Effector memory CD4-positive, alpha-beta T cell (primary cell): Measurements from ENCODE around the gene FALEC.

Experiments used
- DNase-seq, 3 donors: peaks; one replicate each; pipeline ENCODE4 v3.0.0-alpha.2; 2020
- H3K27ac ChIP-seq: 2 replicates; pipeline ENCODE4 v1.7.0; 2013; ENCODE audit warnings: mild to moderate bottlenecking, low read length, moderate library complexity; ENCODE audit not compliant: insufficient read depth, poor library complexity, severe bottlenecking
- H3K27me3 ChIP-seq: replicated peaks from 2 replicates; pipeline ENCODE4 v1.7.0; 2013; ENCODE audit warnings: mild to moderate bottlenecking, low read length; ENCODE audit not compliant: insufficient read depth, control insufficient read depth, poor library complexity, severe bottlenecking
- H3K36me3 ChIP-seq: 2 replicates; pipeline ENCODE4 v1.7.0; 2013; ENCODE audit warnings: mild to moderate bottlenecking, low read length, moderate library complexity; ENCODE audit not compliant: control insufficient read depth, insufficient read depth
- H3K4me1 ChIP-seq: 2 replicates; pipeline ENCODE4 v1.7.0; 2013; ENCODE audit warnings: low read length, mild to moderate bottlenecking; ENCODE audit not compliant: control insufficient read depth, insufficient read depth, poor library complexity, severe bottlenecking
- H3K4me3 ChIP-seq: 2 replicates; pipeline ENCODE4 v1.7.0; 2013; ENCODE audit warnings: low read length, low read depth, mild to moderate bottlenecking; ENCODE audit not compliant: insufficient read depth, poor library complexity, severe bottlenecking
- H3K9me3 ChIP-seq: 2 replicates; pipeline ENCODE4 v1.7.0; 2013; ENCODE audit warnings: mild to moderate bottlenecking, low read length, moderate library complexity; ENCODE audit not compliant: control insufficient read depth

Gene FALEC

DNA sequence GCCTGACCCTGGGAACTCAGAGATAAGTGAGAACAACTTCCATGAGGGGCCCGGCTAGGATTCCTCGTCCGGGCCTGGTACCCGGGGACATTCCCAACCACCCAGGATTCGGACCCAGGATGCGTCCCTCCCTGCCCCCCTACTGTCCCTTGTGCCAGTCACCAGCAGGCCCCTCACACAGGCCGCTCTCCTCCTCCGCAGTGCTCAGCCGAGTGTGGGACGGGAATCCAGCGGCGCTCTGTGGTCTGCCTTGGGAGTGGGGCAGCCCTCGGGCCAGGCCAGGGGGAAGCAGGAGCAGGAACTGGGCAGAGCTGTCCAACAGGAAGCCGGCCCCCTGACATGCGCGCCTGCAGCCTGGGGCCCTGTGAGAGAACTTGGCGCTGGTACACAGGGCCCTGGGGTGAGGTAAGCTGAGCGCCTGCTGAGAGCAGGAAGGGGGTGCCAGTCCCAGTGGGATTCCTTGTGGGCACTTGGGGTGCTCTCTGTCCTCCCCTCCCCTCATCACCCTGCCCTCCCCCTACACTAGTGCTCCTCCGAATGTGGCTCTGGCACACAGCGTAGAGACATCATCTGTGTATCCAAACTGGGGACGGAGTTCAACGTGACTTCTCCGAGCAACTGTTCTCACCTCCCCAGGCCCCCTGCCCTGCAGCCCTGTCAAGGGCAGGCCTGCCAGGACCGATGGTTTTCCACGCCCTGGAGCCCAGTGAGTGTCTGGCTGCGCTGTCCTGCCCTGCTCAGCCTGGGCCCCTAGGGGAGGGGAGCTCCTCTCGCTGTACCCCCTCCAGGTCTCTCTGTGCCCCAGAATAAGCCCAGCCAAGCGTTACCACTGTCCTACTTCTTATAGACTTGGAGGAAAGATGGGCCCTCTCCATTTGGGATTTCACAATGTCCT, 43.5 kb downstream of the FALEC start:
- no peaks in the 10 kb centered on the region for H3K9me3 ChIP-seq
- no peaks in the 10 kb centered on the region for H3K36me3 ChIP-seq
- H3K27ac ChIP-seq = no peak overlapping the region
- no peak overlapping the region for H3K4me3 ChIP-seq
- peaks cover 36% of the 10 kb centered on the region for H3K4me1 ChIP-seq
- no peak for DNase-seq
- no peaks in the 10 kb centered on the region for H3K27me3 ChIP-seq

DNA sequence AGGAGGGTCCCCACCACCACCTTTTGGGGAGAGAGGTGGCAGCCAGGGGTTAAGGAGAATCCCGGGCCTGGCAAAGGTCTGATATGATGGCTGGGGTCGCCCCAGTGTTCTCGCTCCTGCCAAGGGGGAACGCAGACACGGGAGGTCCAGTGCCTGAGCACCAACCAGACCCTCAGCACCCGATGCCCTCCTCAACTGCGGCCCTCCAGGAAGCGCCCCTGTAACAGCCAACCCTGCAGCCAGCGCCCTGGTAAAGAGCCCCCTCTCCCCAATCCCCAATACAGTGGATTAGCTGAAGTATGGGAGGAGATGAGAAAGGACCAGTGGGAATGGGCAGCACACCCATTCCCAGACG, 44.1 kb downstream of the FALEC start:
- Histone ChIP-seq H3K9me3 (no peaks in the 10 kb centered on the region), H3K36me3 (no peaks in the 10 kb centered on the region), H3K27me3 (no peaks in the 10 kb centered on the region), H3K27ac (no peak overlapping the region), H3K4me1 (peaks cover 43% of the 10 kb centered on the region), H3K4me3 (no peak overlapping the region)
- no peak for DNase-seq

DNA sequence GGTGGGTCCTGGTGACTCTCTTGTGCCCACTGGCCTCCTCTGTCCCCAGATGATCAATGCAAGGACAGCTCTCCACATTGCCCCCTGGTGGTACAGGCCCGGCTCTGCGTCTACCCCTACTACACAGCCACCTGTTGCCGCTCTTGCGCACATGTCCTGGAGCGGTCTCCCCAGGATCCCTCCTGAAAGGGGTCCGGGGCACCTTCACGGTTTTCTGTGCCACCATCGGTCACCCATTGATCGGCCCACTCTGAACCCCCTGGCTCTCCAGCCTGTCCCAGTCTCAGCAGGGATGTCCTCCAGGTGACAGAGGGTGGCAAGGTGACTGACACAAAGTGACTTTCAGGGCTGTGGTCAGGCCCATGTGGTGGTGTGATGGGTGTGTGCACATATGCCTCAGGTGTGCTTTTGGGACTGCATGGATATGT, 44.5 kb downstream of the FALEC start:
- Histone ChIP-seq H3K36me3 (no peaks in the 10 kb centered on the region), H3K4me1 (peaks cover 46% of the 10 kb centered on the region), H3K9me3 (no peaks in the 10 kb centered on the region), H3K27ac (peak overlapping the region; percentile 92), H3K4me3 (peak overlapping the region; percentile 2), H3K27me3 (no peaks in the 10 kb centered on the region)
- DNase-seq = peak; percentile 34 to 61 (median 45)

DNA sequence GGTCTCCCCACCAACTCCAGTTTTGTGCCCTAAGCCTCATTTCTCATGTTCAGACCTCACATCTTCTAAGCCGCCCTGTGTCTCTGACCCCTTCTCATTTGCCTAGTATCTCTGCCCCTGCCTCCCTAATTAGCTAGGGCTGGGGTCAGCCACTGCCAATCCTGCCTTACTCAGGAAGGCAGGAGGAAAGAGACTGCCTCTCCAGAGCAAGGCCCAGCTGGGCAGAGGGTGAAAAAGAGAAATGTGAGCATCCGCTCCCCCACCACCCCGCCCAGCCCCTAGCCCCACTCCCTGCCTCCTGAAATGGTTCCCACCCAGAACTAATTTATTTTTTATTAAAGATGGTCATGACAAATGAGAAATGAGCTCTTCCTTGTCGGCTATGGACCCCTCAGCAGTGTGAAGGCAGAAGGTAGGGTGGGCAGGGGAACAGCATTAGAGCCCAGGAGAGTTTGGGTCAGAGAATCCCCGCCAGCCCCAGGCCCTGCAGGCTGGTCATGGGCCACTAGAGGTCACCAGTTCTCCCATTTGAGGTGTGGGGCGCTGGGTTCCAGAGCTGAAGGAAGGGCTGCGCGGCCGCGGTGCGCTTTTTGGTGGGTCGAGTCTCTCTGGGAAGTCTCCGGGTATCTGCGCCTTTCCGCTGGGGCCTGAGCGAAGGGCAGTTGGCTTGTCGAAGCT, 45.2 kb downstream of the FALEC start:
- Histone ChIP-seq H3K27me3 (no peaks in the 10 kb centered on the region), H3K36me3 (no peaks in the 10 kb centered on the region), H3K4me1 (peaks cover 53% of the 10 kb centered on the region), H3K27ac (peak overlapping the region; percentile 92), H3K4me3 (peak overlapping the region; percentile 74), H3K9me3 (no peaks in the 10 kb centered on the region)
- DNase-seq = peak; percentile 55 to 66 (median 55)

DNA sequence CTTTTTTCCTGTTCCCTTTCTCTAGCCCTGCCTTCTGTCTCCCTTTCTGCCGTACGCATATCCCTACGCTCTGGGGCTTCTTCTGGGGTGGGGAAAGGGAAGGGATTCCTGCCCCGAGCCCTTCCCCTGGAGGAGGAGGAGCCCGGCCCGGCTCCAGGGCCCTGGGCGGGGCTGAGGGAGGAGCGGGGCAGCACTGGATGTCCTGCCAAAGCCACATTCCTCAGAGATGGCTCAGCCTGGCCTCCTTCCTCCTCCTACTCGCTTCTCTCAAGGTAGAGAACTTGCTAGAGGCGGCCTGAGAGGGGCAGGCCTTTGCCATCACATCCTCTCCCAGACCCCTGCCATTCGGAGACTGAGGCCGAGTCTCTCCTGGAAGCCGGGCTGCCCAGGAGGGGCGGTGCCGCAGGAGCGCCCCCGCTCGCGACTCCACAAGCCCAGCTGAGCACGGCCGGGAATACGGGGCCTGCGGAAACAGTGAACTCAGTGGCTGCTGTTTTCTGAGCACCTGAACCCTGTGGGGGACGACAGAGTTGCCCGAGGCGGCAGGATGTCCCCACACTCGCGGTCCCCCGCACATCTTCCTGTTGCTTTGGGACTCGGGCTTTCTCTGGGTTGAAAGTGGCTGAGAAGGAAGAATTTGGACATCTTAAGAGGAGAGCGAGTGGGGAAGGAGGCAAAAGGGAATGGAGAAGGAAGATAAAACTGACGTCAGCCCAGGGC, 45.9 kb downstream of the FALEC start:
- Histone ChIP-seq H3K36me3 (no peaks in the 10 kb centered on the region), H3K9me3 (no peaks in the 10 kb centered on the region), H3K27ac (peak overlapping the region; percentile 92), H3K27me3 (no peaks in the 10 kb centered on the region), H3K4me1 (peaks cover 60% of the 10 kb centered on the region), H3K4me3 (peak overlapping the region; percentile 74)
- DNase-seq = peak; percentile 23 to 48 (median 44)

DNA sequence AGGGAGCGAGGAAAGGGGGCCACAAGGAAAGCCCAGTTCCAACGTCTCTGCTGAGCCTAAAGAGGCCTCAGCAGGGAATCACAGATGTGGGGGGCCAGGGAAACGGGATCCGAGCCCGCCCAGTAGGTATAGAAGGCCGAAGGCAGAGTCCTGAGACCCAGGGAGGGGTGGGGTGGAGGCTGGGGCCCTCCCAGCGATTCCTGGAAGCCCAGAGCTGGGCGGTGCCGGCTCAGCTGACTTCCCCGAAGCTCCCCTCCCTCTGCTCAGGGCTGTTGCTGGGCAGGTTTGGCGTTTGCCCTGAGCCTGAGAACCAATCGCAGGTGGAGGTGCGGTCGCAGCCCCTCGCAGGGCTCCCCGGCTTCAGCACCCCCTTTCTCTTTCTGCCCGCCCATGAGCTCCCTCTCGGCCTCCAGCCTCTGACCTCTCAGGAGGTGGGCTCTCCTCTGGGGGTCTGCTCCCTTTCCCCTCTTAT, 46.5 kb downstream of the FALEC start:
- Histone ChIP-seq H3K27me3 (no peaks in the 10 kb centered on the region), H3K36me3 (no peaks in the 10 kb centered on the region), H3K27ac (peak overlapping the region; percentile 92), H3K9me3 (no peaks in the 10 kb centered on the region), H3K4me1 (peaks cover 66% of the 10 kb centered on the region), H3K4me3 (peak overlapping the region; percentile 74)
- DNase-seq = peak; percentile 61 to 76 (median 67)

DNA sequence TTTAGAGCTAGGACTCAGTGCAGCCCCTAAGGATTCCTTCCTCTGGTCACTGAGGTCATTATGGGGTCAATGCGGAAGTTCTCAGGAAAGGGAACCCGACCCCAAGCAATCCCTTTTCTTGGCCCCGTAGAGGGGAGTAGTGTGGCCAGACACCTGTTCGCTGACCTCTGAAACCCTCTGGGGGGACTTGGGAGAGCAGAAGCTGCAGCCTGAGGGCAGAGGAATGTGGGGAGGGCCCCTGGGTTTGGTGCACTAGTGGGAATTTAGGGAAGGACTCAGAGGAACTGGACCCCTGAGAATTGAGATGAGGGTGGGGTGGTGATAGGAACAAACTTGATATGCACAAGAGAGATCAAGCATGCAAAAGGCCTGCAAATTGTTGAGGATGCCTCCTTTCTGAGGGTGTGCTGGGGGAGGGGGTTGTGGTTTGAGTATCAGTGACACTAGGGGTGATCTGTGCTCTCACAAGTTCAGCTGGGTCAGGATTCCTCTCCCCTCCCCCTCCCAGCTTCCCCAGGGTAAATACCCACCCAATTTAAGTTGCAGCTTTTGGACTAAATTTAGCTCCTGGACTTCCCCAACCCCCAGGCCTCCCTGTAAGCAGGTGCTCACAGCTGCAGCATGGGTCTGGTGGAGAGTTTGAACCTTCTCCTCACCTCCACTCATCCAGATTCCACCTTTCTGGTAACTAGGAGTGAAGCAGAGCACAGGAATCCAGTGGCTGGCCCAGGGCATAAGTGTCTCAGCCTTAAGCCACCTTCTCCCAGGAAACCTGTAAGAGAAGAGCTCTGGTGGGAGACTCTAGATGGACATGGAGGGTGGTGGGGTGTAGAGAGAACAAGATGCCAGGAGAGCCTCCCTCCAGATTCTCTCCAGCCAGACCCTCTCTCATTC, 47.1 kb downstream of the FALEC start:
- Histone ChIP-seq H3K27ac (peak overlapping the region; percentile 92), H3K4me3 (peak overlapping the region; percentile 74)
- peak; percentile 46 to 63 (median 58) for DNase-seq

DNA sequence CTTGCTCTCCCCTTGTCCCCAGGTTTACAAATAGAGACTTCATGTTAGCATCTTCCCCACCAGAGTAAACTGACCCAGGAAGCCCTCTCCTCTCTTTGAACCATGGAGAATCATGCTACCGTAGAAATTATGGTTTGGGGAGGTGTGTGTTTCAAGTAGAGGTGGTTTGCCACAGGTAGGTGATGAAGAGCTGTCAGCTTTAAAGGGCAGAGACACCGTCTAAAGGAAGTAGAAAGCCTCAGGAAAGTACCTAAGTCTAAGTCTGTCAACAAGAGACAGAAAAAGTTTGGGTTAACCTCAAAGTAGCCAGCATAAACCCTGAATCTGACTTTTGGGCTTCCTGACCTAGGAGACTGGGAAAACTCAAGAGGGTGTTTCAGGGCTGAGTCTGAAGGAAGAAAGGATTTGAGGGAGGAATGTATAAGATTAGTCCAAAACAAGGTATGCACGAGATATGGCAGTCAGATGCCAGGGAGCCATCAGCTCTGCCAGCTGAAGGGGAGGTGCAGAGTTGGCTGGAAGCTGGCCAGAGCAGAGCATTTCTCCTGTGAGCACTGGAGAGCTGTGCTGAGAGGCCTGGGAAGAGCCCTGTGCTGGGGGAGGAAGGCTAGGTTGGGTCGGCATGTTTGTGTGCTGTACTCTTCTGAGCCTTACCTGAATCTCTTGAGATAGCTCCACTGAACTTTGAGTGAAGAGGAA, 47.9 kb downstream of the FALEC start:
- H3K9me3 ChIP-seq = no peaks in the 10 kb centered on the region
- H3K4me1 ChIP-seq = peaks cover 76% of the 10 kb centered on the region
- peak overlapping the region; percentile 74 for H3K4me3 ChIP-seq
- no peaks in the 10 kb centered on the region for H3K36me3 ChIP-seq
- H3K27ac ChIP-seq = peak overlapping the region; percentile 92
- DNase-seq = peak in 2 of 3 donors; percentile 34 to 47
- H3K27me3 ChIP-seq = no peaks in the 10 kb centered on the region

More for the DNA sequence above, 47.1 kb downstream of the FALEC start:
- no peaks in the 10 kb centered on the region for H3K36me3 ChIP-seq
- H3K4me1 ChIP-seq = peaks cover 69% of the 10 kb centered on the region
- H3K9me3 ChIP-seq = no peaks in the 10 kb centered on the region
- H3K27me3 ChIP-seq = no peaks in the 10 kb centered on the region
